Natural killer cell treated with Interleukin-12 subunit alpha and Interleukin-12 subunit beta and Interleukin-15 and Interleukin-18, amount 100 ng/mL, for 72 hours (primary cell): ENCODE data around the gene GNAI1. TPM values are rescaled to one million over a fixed set of nuclear protein-coding genes. Genes with fewer than 3 reads are reported as not detected.

Experiments
- ATAC-seq, 2 donors: fragments of 150-1000 bp; cut with Tn5 transposase in 1 of 2; sonication (Bioruptor Pico), chemical (Tn5 transposase) in 1 of 2; 2 replicates each; pipeline ENCODE4 v1.10.0; 2021
- DNase-seq: peaks from one replicate; pipeline ENCODE4 v3.0.0; 2022; ENCODE audit warnings: low spot score
- H3K27ac Mint-ChIP-seq, 2 donors: 1 replicate in 1 of 2; 2 replicates in 1 of 2; pipeline ENCODE4 v1.8.0; 2022; ENCODE audit warnings: mixed read lengths in 2 of 2, mild to moderate bottlenecking in 1 of 2, moderate library complexity in 1 of 2
- H3K27me3 Mint-ChIP-seq, 2 donors: 1 replicate in 1 of 2; 2 replicates in 1 of 2; pipeline ENCODE4 v1.8.0; 2022; ENCODE audit warnings: mixed read lengths in 2 of 2
- H3K36me3 Mint-ChIP-seq: one replicate; pipeline ENCODE4 v1.8.0; 2022; ENCODE audit warnings: mixed read lengths
- H3K4me1 Mint-ChIP-seq, 2 donors: 1 replicate in 1 of 2; 2 replicates in 1 of 2; pipeline ENCODE4 v1.8.0; 2022; ENCODE audit warnings: low read depth in 2 of 2, mixed read lengths in 2 of 2, mild to moderate bottlenecking in 1 of 2
- H3K4me3 Mint-ChIP-seq: one replicate; pipeline ENCODE4 v1.8.0; 2022; ENCODE audit warnings: mixed read lengths
- H3K9me3 Mint-ChIP-seq: 2 replicates; pipeline ENCODE4 v1.8.0; 2022; ENCODE audit warnings: mixed read lengths
- total RNA-seq, 2 donors: library from RNA; stranded (reverse); gene quantifications; one replicate each; pipeline ENCODE4 v1.2.3, GENCODE V29; 2022

The GNAI1 gene
- total RNA-seq, 2 donors from 2014 or later: 1.2 TPM; not detected in 1

GRCh38 chr7:80187727-80188126, 53.1 kb downstream of the GNAI1 start:
- no peaks in the 10 kb centered on the region for H3K36me3 Mint-ChIP-seq

GRCh38 chr7:80189638-80190037, 55.0 kb downstream of the GNAI1 start:
- Mint-ChIP-seq H3K27me3 (no peaks in the 10 kb centered on the region), H3K27ac (no peak overlapping the region), H3K36me3 (no peaks in the 10 kb centered on the region), H3K4me3 (no peak overlapping the region), H3K4me1 (no peaks in the 10 kb centered on the region), H3K9me3 (peaks cover 11% of the 10 kb centered on the region)
- DNase-seq (no peak), ATAC-seq (no peak)

More at GRCh38 chr7:80187727-80188126, 53.1 kb downstream of the GNAI1 start:
- DNase-seq: no peak
- Mint-ChIP-seq H3K4me3 (no peak overlapping the region), H3K27ac (no peak overlapping the region), H3K9me3 (peaks cover 13% of the 10 kb centered on the region), H3K4me1 (no peaks in the 10 kb centered on the region), H3K27me3 (no peaks in the 10 kb centered on the region)
- ATAC-seq: no peak

GRCh38 chr7:80197627-80198026, 63.0 kb downstream of the GNAI1 start:
- no peaks in the 10 kb centered on the region for H3K36me3 Mint-ChIP-seq
- no peak for DNase-seq
- H3K27ac Mint-ChIP-seq: no peak overlapping the region
- no peak for ATAC-seq
- peaks cover 3% of the 10 kb centered on the region for H3K9me3 Mint-ChIP-seq
- H3K4me1 Mint-ChIP-seq: no peaks in the 10 kb centered on the region
- H3K4me3 Mint-ChIP-seq: no peak overlapping the region
- no peaks in the 10 kb centered on the region for H3K27me3 Mint-ChIP-seq

- Mint-ChIP-seq H3K27me3 (no peaks in the 10 kb centered on the region), H3K9me3 (peaks cover 6% of the 10 kb centered on the region), H3K4me3 (no peak overlapping the region), H3K36me3 (no peaks in the 10 kb centered on the region), H3K27ac (no peak overlapping the region), H3K4me1 (no peaks in the 10 kb centered on the region)
- ATAC-seq: no peak
- DNase-seq: no peak
Observed at GRCh38 chr7:80199051-80199450, 64.4 kb downstream of the GNAI1 start.

GRCh38 chr7:80204454-80204853, 69.8 kb downstream of the GNAI1 start:
- H3K4me3 Mint-ChIP-seq: no peak overlapping the region

GRCh38 chr7:80204919-80205318, 70.3 kb downstream of the GNAI1 start:
- DNase-seq: no peak
- ATAC-seq: no peak
- H3K27me3 Mint-ChIP-seq: no peaks in the 10 kb centered on the region
- H3K27ac Mint-ChIP-seq: no peak overlapping the region
- no peaks in the 10 kb centered on the region for H3K36me3 Mint-ChIP-seq
- peaks cover 6% of the 10 kb centered on the region for H3K9me3 Mint-ChIP-seq
- no peaks in the 10 kb centered on the region for H3K4me1 Mint-ChIP-seq
- H3K4me3 Mint-ChIP-seq: no peak overlapping the region

More at GRCh38 chr7:80204454-80204853, 69.8 kb downstream of the GNAI1 start:
- Mint-ChIP-seq H3K9me3 (peaks cover 6% of the 10 kb centered on the region), H3K36me3 (no peaks in the 10 kb centered on the region), H3K27me3 (no peaks in the 10 kb centered on the region), H3K4me1 (no peaks in the 10 kb centered on the region), H3K27ac (no peak overlapping the region)
- ATAC-seq (no peak), DNase-seq (no peak)

GRCh38 chr7:80206763-80207162, 72.1 kb downstream of the GNAI1 start:
- Mint-ChIP-seq H3K27ac (no peak overlapping the region), H3K27me3 (no peaks in the 10 kb centered on the region), H3K9me3 (peaks cover 11% of the 10 kb centered on the region), H3K36me3 (no peaks in the 10 kb centered on the region), H3K4me3 (no peak overlapping the region), H3K4me1 (no peaks in the 10 kb centered on the region)
- ATAC-seq: no peak
- DNase-seq: no peak

GRCh38 chr7:80207501-80207900, 72.9 kb downstream of the GNAI1 start:
- DNase-seq (no peak), ATAC-seq (no peak)
- H3K4me3 Mint-ChIP-seq: no peak overlapping the region
- H3K4me1 Mint-ChIP-seq: no peaks in the 10 kb centered on the region
- no peak overlapping the region for H3K27ac Mint-ChIP-seq
- H3K36me3 Mint-ChIP-seq: no peaks in the 10 kb centered on the region
- no peaks in the 10 kb centered on the region for H3K27me3 Mint-ChIP-seq
- peaks cover 11% of the 10 kb centered on the region for H3K9me3 Mint-ChIP-seq

GRCh38 chr7:80208700-80209099, 74.1 kb downstream of the GNAI1 start:
- no peak overlapping the region for H3K27ac Mint-ChIP-seq
- H3K4me3 Mint-ChIP-seq: no peak overlapping the region
- H3K36me3 Mint-ChIP-seq: no peaks in the 10 kb centered on the region
- H3K4me1 Mint-ChIP-seq: no peaks in the 10 kb centered on the region
- H3K9me3 Mint-ChIP-seq: peaks cover 7% of the 10 kb centered on the region
- ATAC-seq (no peak), DNase-seq (no peak)
- H3K27me3 Mint-ChIP-seq: no peaks in the 10 kb centered on the region

GRCh38 chr7:80210400-80210799, 75.8 kb downstream of the GNAI1 start:
- Mint-ChIP-seq H3K9me3 (peaks cover 7% of the 10 kb centered on the region), H3K36me3 (no peaks in the 10 kb centered on the region), H3K27ac (no peak overlapping the region), H3K27me3 (no peaks in the 10 kb centered on the region), H3K4me3 (no peak overlapping the region), H3K4me1 (no peaks in the 10 kb centered on the region)
- DNase-seq (no peak), ATAC-seq (no peak)

- Mint-ChIP-seq H3K27me3 (no peaks in the 10 kb centered on the region), H3K36me3 (no peaks in the 10 kb centered on the region), H3K4me1 (no peaks in the 10 kb centered on the region), H3K9me3 (peaks cover 7% of the 10 kb centered on the region), H3K27ac (no peak overlapping the region), H3K4me3 (no peak overlapping the region)
- DNase-seq (no peak), ATAC-seq (no peak)
Observed at GRCh38 chr7:80213814-80214213, 79.2 kb downstream of the GNAI1 start.

- Mint-ChIP-seq H3K27me3 (no peaks in the 10 kb centered on the region), H3K27ac (no peak overlapping the region), H3K36me3 (no peaks in the 10 kb centered on the region), H3K9me3 (peaks cover 7% of the 10 kb centered on the region), H3K4me3 (no peak overlapping the region), H3K4me1 (no peaks in the 10 kb centered on the region)
- ATAC-seq (no peak), DNase-seq (no peak)
Observed at GRCh38 chr7:80215734-80216133, 81.1 kb downstream of the GNAI1 start.

GRCh38 chr7:80216996-80217842, 82.6 kb downstream of the GNAI1 start:
- no peaks in the 10 kb centered on the region for H3K36me3 Mint-ChIP-seq
- H3K27ac Mint-ChIP-seq: no peak overlapping the region
- ATAC-seq: no peak
- H3K9me3 Mint-ChIP-seq: peaks cover 5% of the 10 kb centered on the region
- H3K4me3 Mint-ChIP-seq: no peak overlapping the region
- DNase-seq: no peak
- H3K27me3 Mint-ChIP-seq: no peaks in the 10 kb centered on the region
- H3K4me1 Mint-ChIP-seq: no peaks in the 10 kb centered on the region

GRCh38 chr7:80218723-80219122, 84.1 kb downstream of the GNAI1 start:
- peaks cover 5% of the 10 kb centered on the region for H3K9me3 Mint-ChIP-seq
- DNase-seq (no peak), ATAC-seq (no peak)
- no peaks in the 10 kb centered on the region for H3K36me3 Mint-ChIP-seq
- no peaks in the 10 kb centered on the region for H3K4me1 Mint-ChIP-seq
- H3K27me3 Mint-ChIP-seq: no peaks in the 10 kb centered on the region
- no peak overlapping the region for H3K4me3 Mint-ChIP-seq
- no peak overlapping the region for H3K27ac Mint-ChIP-seq
